SK-N-DZ (cell line): Measurements from ENCODE around the gene KCNC1.

Source experiments
- DNase-seq: peaks from one replicate; pipeline ENCODE4 v3.0.0-alpha.2; 2015; ENCODE audit warnings: low spot score

Gene KCNC1

GRCh38 chr11:17772704-17773600 is 38.4 kb downstream of the KCNC1 start:
- no peak for DNase-seq

- no peak for DNase-seq
Observed at GRCh38 chr11:17773674-17774073, 39.1 kb downstream of the KCNC1 start.

- DNase-seq: no peak
Observed at GRCh38 chr11:17774232-17775034, 39.9 kb downstream of the KCNC1 start.

- no peak for DNase-seq
Observed at GRCh38 chr11:17775035-17775348, 40.4 kb downstream of the KCNC1 start.

- no peak for DNase-seq
Observed at GRCh38 chr11:17775507-17776211, 41.1 kb downstream of the KCNC1 start.

GRCh38 chr11:17776212-17776875 is 41.8 kb downstream of the KCNC1 start:
- DNase-seq: no peak

- no peak for DNase-seq
Observed at GRCh38 chr11:17777086-17777737, 42.6 kb downstream of the KCNC1 start.

GRCh38 chr11:17777738-17778091 is 43.1 kb downstream of the KCNC1 start:
- DNase-seq: no peak

GRCh38 chr11:17778352-17778751 is 43.8 kb downstream of the KCNC1 start:
- DNase-seq: no peak

- no peak for DNase-seq
Observed at GRCh38 chr11:17778956-17779860, 44.6 kb downstream of the KCNC1 start.

GRCh38 chr11:17779861-17780594 is 45.4 kb downstream of the KCNC1 start:
- no peak for DNase-seq

GRCh38 chr11:17780668-17781067 is 46.1 kb downstream of the KCNC1 start:
- DNase-seq: no peak

- no peak for DNase-seq
Observed at GRCh38 chr11:17781221-17781620, 46.6 kb downstream of the KCNC1 start.

- no peak for DNase-seq
Observed at GRCh38 chr11:17781626-17782025, 47.0 kb downstream of the KCNC1 start.

GRCh38 chr11:17782145-17782544 is 47.6 kb downstream of the KCNC1 start:
- no peak for DNase-seq

GRCh38 chr11:17782603-17783337 is 48.2 kb downstream of the KCNC1 start:
- DNase-seq: no peak

GRCh38 chr11:17783878-17784277 is 49.3 kb downstream of the KCNC1 start:
- DNase-seq: no peak

- DNase-seq: no peak
Observed at GRCh38 chr11:17786824-17787525, 52.4 kb downstream of the KCNC1 start.
